Stimulated activated CD8-positive, alpha-beta memory T cell treated with anti-CD3 and anti-CD28 coated beads, Interleukin-4, amount 100 ng/mL, for 4 hours (primary cell): ENCODE results near the gene NTSR1.

Source experiments
- DNase-seq, 2 donors: peaks; one replicate each; pipeline ENCODE4 v3.0.0-alpha.2; 2020; ENCODE audit warnings: low read depth in 2 of 2, low spot score in 1 of 2

NTSR1 gene

GRCh38 chr20:62799036-62799435 is 90.4 kb downstream of the NTSR1 start:
- DNase-seq = no peak

GRCh38 chr20:62799459-62799858 is 90.8 kb downstream of the NTSR1 start:
- DNase-seq = no peak

- DNase-seq = no peak
Measured at GRCh38 chr20:62799873-62800272, 91.2 kb downstream of the NTSR1 start.

GRCh38 chr20:62800314-62801259 is 92.0 kb downstream of the NTSR1 start:
- DNase-seq = no peak

GRCh38 chr20:62801284-62802010 is 92.8 kb downstream of the NTSR1 start:
- no peak for DNase-seq

GRCh38 chr20:62802026-62802712 is 93.5 kb downstream of the NTSR1 start:
- no peak for DNase-seq

- no peak for DNase-seq
Measured at GRCh38 chr20:62804021-62804626, 95.5 kb downstream of the NTSR1 start.

- DNase-seq = peak; percentile 54 to 56
Measured at GRCh38 chr20:62804627-62805154, 96.1 kb downstream of the NTSR1 start, which contains the start of gene OGFR. OGFR (plus strand) TSS chr20:62804835; CDS start chr20:62804860, 25 bp downstream.

- no peak for DNase-seq
Measured at GRCh38 chr20:62805155-62805710, 96.6 kb downstream of the NTSR1 start.

GRCh38 chr20:62805711-62806382 is 97.2 kb downstream of the NTSR1 start:
- DNase-seq = no peak

- DNase-seq = no peak
Measured at GRCh38 chr20:62806383-62807050, 97.9 kb downstream of the NTSR1 start.

- no peak for DNase-seq
Measured at GRCh38 chr20:62807444-62808210, 99.0 kb downstream of the NTSR1 start.

GRCh38 chr20:62808211-62808865 is 99.7 kb downstream of the NTSR1 start:
- peak; percentile 49 to 57 for DNase-seq

- DNase-seq = no peak
Measured at GRCh38 chr20:62809530-62810428, 101.1 kb downstream of the NTSR1 start.

- no peak for DNase-seq
Measured at GRCh38 chr20:62811320-62811719, 102.7 kb downstream of the NTSR1 start.

GRCh38 chr20:62811720-62812119 is 103.1 kb downstream of the NTSR1 start:
- DNase-seq = no peak
